Measurements from ENCODE around the gene LMCD1.
A peak's percentile ranks its signal among the peaks of the same experiment; 100 is the strongest.

Gene LMCD1

GRCh38 chr3:8555113-8555661 lies 53.6 kb downstream of the LMCD1 start:
- TF ChIP-seq CTCF (IDR thresholded peaks at IDR 0.05; ENCODE audit: low read depth, low read length): no peak
- peak; percentile 69 for DNase-seq (ENCODE audit: extremely low read depth, low read depth)

DNA sequence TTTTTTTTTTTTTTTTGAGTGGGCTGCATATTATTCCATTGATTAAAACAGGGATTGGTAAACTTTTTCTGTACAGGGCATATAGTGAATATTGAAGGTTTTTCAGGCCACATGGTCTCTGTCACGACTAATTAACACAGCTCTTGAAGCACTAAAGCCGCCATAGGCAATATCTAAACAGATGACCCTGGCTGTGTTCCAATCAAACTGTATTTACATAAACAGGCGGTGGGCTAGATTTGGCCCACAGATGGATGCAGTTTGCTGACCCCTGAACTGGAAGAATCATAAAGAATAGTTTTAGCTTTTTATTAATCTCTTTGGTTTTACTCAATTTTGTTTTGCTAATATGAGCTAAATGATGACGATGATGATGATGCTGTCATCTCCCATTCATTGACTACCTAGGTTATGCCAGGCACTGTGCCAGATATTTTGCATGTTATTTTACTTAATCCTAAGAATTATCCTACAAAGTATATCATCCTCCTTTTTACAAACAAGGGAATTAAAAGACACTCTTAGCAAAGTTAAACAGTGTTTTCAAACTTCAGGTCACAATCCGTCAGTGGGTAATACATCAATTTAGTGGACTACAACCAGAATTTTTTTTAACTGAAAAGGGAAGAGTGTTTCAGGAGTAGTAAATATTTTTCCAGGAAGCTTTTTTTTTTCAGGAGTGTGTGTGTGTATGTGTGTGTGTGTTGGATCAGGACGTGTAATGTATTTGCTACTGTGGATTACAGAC lies 54.3 kb downstream of the LMCD1 start:
- no peak for TF ChIP-seq CTCF (IDR thresholded peaks at IDR 0.05; ENCODE audit: low read depth, low read length)
- DNase-seq (ENCODE audit: extremely low read depth, low read depth): no peak

DNA sequence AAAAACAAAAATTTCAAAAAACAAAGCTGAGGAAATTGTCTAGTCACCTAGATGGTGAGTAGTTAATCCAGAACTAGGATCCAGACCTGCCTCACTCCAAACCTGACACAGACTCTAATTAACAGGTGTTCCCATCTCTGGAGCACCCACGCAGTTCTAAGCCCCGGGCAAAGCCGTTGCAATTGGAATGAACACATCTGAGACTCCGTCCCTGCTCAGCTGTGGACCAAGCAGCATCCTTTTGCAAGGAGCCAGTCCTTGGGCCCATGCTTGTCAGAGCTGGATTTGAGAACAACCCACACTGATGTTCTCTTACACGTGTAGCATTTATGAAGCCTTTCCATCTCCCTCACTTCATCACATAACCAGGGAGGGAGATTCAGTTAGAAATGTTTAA lies 54.8 kb downstream of the LMCD1 start:
- TF ChIP-seq CTCF (IDR thresholded peaks at IDR 0.05; ENCODE audit: low read depth, low read length): no peak
- DNase-seq (ENCODE audit: extremely low read depth, low read depth): no peak

DNA sequence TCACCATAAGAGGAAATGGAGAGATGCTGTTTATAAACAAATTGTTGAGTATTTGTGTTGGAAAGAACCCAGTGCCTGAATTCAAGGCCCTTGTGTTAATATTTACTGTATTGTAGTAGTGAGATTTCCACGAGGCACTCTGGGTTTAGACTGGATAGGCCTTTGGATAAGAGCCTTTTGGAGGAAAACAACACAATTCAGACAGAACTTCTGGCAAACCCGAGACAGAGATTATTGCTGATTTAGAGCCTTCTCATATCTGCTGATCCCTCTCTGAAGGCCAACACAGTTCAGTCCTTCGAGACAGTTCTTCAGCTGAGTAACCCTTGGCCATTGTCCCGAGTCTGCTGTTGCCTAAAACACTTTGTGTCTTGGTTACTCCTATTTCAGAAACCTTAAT lies 55.7 kb downstream of the LMCD1 start:
- no peak for DNase-seq (ENCODE audit: extremely low read depth, low read depth)
- no peak for TF ChIP-seq CTCF (IDR thresholded peaks at IDR 0.05; ENCODE audit: low read depth, low read length)

GRCh38 chr3:8558645-8559044 lies 57.0 kb downstream of the LMCD1 start:
- no peak for DNase-seq (ENCODE audit: extremely low read depth, low read depth)
- TF ChIP-seq CTCF (IDR thresholded peaks at IDR 0.05; ENCODE audit: low read depth, low read length): no peak

DNA sequence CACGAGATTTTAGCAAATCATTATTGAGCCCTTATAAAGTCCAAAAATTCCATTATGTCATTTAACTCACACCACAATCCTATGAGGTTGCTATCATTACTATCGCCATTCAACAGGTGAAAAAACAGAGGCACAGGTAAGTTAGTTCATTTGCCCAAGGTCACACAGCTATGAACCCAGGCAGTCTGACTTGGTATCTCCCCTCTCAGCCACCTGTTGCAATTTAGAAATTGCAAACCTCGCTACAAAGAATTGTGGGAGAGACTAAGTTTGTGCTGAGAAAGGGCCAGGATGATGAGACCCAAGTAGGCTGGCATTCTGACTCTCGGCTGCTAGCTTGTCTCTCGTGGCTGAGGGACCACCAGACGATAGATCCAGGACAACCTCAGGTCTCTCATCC lies 57.7 kb downstream of the LMCD1 start:
- no peak for DNase-seq (ENCODE audit: extremely low read depth, low read depth)
- TF ChIP-seq CTCF (IDR thresholded peaks at IDR 0.05; ENCODE audit: low read depth, low read length): no peak

DNA sequence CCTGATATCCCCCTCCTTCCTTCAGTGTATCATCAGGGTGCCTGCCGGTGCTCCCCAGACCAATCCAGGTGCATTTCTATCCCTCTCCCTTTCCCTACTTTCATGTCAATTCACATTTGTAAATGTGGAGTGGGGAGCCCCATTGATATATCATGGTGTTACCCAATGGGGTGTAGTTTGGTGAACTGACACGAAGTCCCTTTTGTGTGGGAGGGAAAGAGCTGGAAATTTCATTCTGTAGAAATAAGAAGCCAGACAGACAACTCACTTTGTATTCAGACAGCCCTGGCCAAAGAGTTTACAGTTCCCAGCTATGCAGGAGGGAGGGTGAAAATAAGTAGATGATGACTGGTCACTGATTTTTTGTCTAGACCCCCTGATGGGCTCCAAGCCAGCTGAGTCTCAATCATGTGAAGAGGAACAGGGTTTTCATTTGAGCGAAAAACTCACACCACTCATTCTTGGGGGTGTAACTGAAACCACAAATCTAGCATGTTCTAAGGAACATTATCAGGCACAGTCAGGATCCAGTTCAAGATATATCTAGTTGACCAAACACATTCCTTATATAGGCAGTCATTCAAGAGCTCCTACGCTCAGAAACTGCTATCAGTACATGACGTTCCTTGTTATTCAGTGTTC lies 58.9 kb downstream of the LMCD1 start:
- TF ChIP-seq CTCF (IDR thresholded peaks at IDR 0.05; ENCODE audit: low read depth, low read length): no peak
- no peak for DNase-seq (ENCODE audit: extremely low read depth, low read depth)

All from AG09319 (cell line).